ENCODE results near the gene GLOD4.

- TF ChIP-seq CTCF (IDR thresholded peaks at IDR 0.05; ENCODE audit: insufficient read depth, low read depth, low read length) (no peak), EZH2 (IDR thresholded peaks at IDR 0.05; ENCODE audit: insufficient read depth, low read length) (no peak)
Measured at GRCh38 chr17:728911-729310, 53.2 kb downstream of the GLOD4 start.
